H1 (cell line): Measurements from ENCODE around the gene PDE3A. TPM values are rescaled to one million over a fixed set of nuclear protein-coding genes. Genes with fewer than 3 reads are reported as not detected.

Experiments
- ASH2L ChIP-seq: fragments of 200-600, 300-600 bp; sonication (generic); IDR thresholded peaks from one replicate; pipeline ENCODE4 v1.7.1; 2017; ENCODE audit warnings: low read length
- BRCA1 ChIP-seq: IDR thresholded peaks from 2 replicates; pipeline ENCODE4 v1.6.1; 2012; ENCODE audit warnings: low read depth, low read length, improper control_type of control experiment
- CHD2 ChIP-seq: IDR thresholded peaks from 2 replicates; pipeline ENCODE4 v1.6.1; 2012; ENCODE audit warnings: low read length, improper control_type of control experiment
- EP300 ChIP-seq, 2 experiments: IDR thresholded peaks; 1 replicate in 1 of 2; 2 replicates in 1 of 2; pipeline ENCODE4 v1.6.1; 2011 to 2012; ENCODE audit warnings: low read depth in 2 of 2, low read length in 2 of 2, mild to moderate bottlenecking in 2 of 2, borderline replicate concordance in 1 of 2, inconsistent platforms in 1 of 2, moderate library complexity in 1 of 2
- JUN ChIP-seq: IDR thresholded peaks from 2 replicates; pipeline ENCODE4 v1.6.1; 2011; ENCODE audit warnings: low read depth, mild to moderate bottlenecking, improper control_type of control experiment, low read length
- RAD21 ChIP-seq, 2 experiments: IDR thresholded peaks in 1 of 2; conservative IDR thresholded peaks in 1 of 2; 2 replicates each; pipeline ENCODE4 v1.6.1; 2011; ENCODE audit warnings: low read depth in 2 of 2, low read length in 2 of 2, improper control_type of control experiment in 1 of 2, inconsistent platforms in 1 of 2, mild to moderate bottlenecking in 1 of 2, moderate library complexity in 1 of 2
- TCF12 ChIP-seq: IDR thresholded peaks from 2 replicates; pipeline ENCODE4 v1.6.1; 2011; ENCODE audit warnings: low read depth, mild to moderate bottlenecking, low read length
- polyA plus RNA-seq, 7 experiments: library from polyadenylated mRNA; depleted of rRNA in 3 of 7; stranded (reverse) in 5 of 7; unstranded in 2 of 7; fragments of >200 nt in 5 of 7; fragments of 200-250 nt in 2 of 7; gene quantifications; 1 replicate in 5 of 7; 2 replicates in 1 of 7; 4 replicates in 1 of 7; pipeline versions ENCODE4 v1.2.1 to v1.2.3, GENCODE V29; 2011 to 2013; ENCODE audit warnings: missing spikeins in 2 of 7, mixed read lengths in 2 of 7
- total RNA-seq: library from RNA; stranded (reverse); fragmentation: NEBNext Ultra II Directional; extraction: Animal tissue kit (Norgen Biotek cat#: 25700); gene quantifications from 2 replicates; pipeline ENCODE4 v1.2.1, GENCODE V29; 2021

The PDE3A gene
- total and polyA plus RNA-seq, 2 of the 8 experiments (the other 6 are each of a cell fraction or from before 2014, with no cell fraction given) = 1.4 to 3.4 TPM

- no peak for TF ChIP-seq TCF12
- no peak for TF ChIP-seq RAD21 (IDR thresholded peaks at IDR 0.05 in 1 of 2, conservative IDR thresholded peaks at IDR 0.05 in 1 of 2; ENCODE audit: low read depth in 2 of 2, low read length in 2 of 2)
- no peak for TF ChIP-seq BRCA1
- no peak for TF ChIP-seq EP300 (IDR thresholded peaks at IDR 0.05; ENCODE audit: borderline replicate concordance in 1 of 2, low read depth in 2 of 2, low read length in 2 of 2)
- TF ChIP-seq JUN = no peak
- no peak for TF ChIP-seq ASH2L
- no peak for TF ChIP-seq CHD2
Observed at GRCh38 chr12:20701106-20701505, 332.8 kb downstream of the PDE3A start (continued).
